Progenitor cell of endocrine pancreas (in vitro differentiated cells): Measurements from ENCODE around the gene SPDL1. TPM values are rescaled to one million over a fixed set of nuclear protein-coding genes. Genes with fewer than 3 reads are reported as not detected.
A peak's percentile ranks its signal among the peaks of the same experiment; 100 is the strongest.

Experiments used
- DNase-seq: peaks from one replicate; pipeline ENCODE4 v3.0.0; 2021; ENCODE audit warnings: low spot score; ENCODE audit not compliant: unreplicated experiment
- H3K27ac Mint-ChIP-seq: 2 replicates; pipeline ENCODE4 v1.8.0; 2021; ENCODE audit warnings: mild to moderate bottlenecking, moderate library complexity, mixed read lengths
- H3K27me3 Mint-ChIP-seq: 2 replicates; pipeline ENCODE4 v1.8.0; 2021; ENCODE audit warnings: mixed read lengths
- H3K36me3 Mint-ChIP-seq: 2 replicates; pipeline ENCODE4 v1.8.0; 2022; ENCODE audit warnings: mixed read lengths; ENCODE audit not compliant: insufficient read depth
- H3K4me1 Mint-ChIP-seq: 2 replicates; pipeline ENCODE4 v1.8.0; 2021; ENCODE audit warnings: low read depth, mixed read lengths
- H3K4me3 Mint-ChIP-seq: 2 replicates; pipeline ENCODE4 v1.8.0; 2021; ENCODE audit warnings: low read depth, mild to moderate bottlenecking, moderate library complexity, mixed read lengths
- H3K9me3 Mint-ChIP-seq: 2 replicates; pipeline ENCODE4 v1.8.0; 2021; ENCODE audit warnings: low read depth, mixed read lengths
- long read RNA-seq: library from polyadenylated mRNA; unstranded; transcript quantifications from one replicate; pipeline ENCODE4 v2.0.0, GENCODE V29; 2020
- total RNA-seq: library from RNA; stranded (reverse); gene quantifications from 2 replicates; pipeline ENCODE4 v1.2.1, GENCODE V29; 2021
- TF ChIP-seq, protein P1 (sequence below): fragments of 200-600 bp; sonication (generic); IDR thresholded peaks from one replicate; pipeline ENCODE4 v1.5.0; 2021; ENCODE audit warnings: antibody characterized with exemption, mild to moderate bottlenecking; ENCODE audit not compliant: unreplicated experiment

SPDL1 gene, protein sequence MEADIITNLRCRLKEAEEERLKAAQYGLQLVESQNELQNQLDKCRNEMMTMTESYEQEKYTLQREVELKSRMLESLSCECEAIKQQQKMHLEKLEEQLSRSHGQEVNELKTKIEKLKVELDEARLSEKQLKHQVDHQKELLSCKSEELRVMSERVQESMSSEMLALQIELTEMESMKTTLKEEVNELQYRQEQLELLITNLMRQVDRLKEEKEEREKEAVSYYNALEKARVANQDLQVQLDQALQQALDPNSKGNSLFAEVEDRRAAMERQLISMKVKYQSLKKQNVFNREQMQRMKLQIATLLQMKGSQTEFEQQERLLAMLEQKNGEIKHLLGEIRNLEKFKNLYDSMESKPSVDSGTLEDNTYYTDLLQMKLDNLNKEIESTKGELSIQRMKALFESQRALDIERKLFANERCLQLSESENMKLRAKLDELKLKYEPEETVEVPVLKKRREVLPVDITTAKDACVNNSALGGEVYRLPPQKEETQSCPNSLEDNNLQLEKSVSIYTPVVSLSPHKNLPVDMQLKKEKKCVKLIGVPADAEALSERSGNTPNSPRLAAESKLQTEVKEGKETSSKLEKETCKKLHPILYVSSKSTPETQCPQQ
- total RNA-seq: 38.1 and 38.3 TPM in 2 replicates
- long read RNA-seq, transcript SPDL1-201 (12 exons, 2,668 nt): major isoform, 67 of 96 reads
- long read RNA-seq, partial matches to known transcripts: 18 of 96 reads
- long read RNA-seq, other reads (novel, unspliced or antisense): 11 of 96 reads

DNA sequence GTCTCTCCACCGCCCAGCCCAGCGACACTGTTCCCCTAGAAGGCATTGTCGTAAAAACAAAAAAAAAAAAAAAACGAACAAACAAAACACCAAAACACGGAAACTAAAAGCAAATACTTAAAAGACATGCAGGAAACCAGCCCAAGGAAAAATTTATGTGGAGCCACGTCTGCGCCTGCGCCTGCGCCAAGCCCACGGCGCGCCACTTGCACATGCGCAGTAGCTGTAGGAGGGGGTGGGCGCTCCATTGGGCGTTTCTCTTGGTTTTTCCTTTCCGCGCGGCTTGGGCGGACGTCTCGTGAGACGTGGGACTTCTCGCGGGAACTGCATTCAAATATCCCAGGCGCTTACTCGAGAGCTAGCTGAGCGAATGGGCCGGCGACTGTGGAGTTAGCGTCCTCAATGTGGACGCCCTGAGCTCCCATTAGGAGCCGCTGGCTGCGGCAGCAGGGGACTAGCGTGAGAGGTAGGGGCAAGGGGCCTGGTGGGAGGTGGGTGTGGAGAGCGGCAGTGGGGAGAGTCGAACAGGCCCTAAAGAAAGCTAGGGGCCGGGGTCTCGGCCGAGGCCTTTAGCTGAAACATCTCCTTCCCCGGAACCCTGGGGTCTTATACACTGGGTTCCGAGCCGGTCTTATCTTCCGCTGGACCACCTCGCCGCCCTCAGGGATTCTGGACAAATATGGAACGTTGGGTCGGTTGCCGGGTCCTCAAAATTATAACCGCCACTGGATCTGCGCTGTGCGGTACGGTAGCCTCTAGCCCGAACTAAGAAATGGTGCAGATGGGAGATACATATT, at the start of gene SPDL1:
SPDL1 (plus strand) TSS at position 350 of the 797 bp plus-strand sequence. CDS start 4,644 bp downstream, outside the sequence.
- Mint-ChIP-seq H3K4me3 (peak within 1 kb of the TSS; percentile 94), H3K36me3 (peaks cover 2% of the 10 kb centered on the region), H3K4me1 (peaks cover 28% of the 10 kb centered on the region), H3K27ac (peak within 1 kb of the TSS; percentile 98), H3K9me3 (no peaks in the 10 kb centered on the region), H3K27me3 (no peaks in the 10 kb centered on the region)
- TF ChIP-seq, protein P1, sequence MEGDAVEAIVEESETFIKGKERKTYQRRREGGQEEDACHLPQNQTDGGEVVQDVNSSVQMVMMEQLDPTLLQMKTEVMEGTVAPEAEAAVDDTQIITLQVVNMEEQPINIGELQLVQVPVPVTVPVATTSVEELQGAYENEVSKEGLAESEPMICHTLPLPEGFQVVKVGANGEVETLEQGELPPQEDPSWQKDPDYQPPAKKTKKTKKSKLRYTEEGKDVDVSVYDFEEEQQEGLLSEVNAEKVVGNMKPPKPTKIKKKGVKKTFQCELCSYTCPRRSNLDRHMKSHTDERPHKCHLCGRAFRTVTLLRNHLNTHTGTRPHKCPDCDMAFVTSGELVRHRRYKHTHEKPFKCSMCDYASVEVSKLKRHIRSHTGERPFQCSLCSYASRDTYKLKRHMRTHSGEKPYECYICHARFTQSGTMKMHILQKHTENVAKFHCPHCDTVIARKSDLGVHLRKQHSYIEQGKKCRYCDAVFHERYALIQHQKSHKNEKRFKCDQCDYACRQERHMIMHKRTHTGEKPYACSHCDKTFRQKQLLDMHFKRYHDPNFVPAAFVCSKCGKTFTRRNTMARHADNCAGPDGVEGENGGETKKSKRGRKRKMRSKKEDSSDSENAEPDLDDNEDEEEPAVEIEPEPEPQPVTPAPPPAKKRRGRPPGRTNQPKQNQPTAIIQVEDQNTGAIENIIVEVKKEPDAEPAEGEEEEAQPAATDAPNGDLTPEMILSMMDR: no peak
- peak; percentile 90 for DNase-seq

DNA sequence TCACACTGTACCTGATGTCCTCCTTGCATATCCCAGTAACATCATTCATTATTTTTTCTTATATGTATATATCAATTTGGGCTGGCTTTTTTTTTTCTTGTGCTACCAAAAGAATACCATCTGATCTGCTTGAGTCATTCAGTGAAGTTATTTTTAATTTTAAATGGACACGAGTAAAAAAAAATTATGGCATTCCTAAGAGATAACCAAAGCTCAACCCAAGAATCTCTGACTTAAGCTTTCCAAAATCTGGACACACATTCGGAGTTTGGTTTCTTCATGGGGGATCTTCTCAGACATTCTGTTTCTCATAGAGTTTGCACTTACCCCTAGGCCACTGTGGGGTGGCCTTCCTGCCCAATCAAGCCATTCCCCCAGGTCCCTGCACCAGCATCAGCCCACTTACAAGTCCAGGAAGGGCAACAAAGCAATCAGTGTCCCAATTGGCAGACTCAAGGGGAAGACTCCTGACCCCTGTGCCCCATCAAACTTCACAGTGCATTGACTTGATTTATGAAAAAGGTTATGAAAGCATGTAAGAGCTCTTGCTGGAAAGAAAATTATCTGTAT, 49.2 kb upstream of the SPDL1 start:
- H3K4me1 Mint-ChIP-seq: peaks cover 1% of the 10 kb centered on the region
- no peaks in the 10 kb centered on the region for H3K36me3 Mint-ChIP-seq
- no peaks in the 10 kb centered on the region for H3K9me3 Mint-ChIP-seq
- H3K27me3 Mint-ChIP-seq: peaks cover 47% of the 10 kb centered on the region
- no peak overlapping the region for H3K4me3 Mint-ChIP-seq
- TF ChIP-seq, protein P1: no peak
- no peak overlapping the region for H3K27ac Mint-ChIP-seq
- no peak for DNase-seq

DNA sequence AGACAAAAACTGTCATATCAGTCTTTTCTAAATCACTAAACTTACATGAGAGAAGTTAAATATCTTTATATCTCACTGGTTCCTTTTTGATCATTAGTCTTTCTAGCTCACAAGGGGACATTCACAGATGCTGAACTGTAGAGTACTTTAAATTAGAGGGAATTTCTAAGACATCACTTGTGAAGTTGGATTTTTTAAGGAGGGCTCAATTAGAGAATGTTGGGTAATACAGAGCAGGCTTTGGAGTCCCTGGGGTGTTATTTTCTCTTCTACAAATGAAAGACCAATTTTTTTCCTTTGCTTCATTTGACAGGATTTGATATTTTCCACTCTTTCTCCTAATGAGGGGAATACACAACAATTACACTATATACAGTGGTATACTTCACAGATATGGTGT, 48.6 kb upstream of the SPDL1 start:
- Mint-ChIP-seq H3K27me3 (peaks cover 42% of the 10 kb centered on the region), H3K4me3 (no peak overlapping the region), H3K36me3 (no peaks in the 10 kb centered on the region), H3K27ac (no peak overlapping the region), H3K4me1 (peaks cover 2% of the 10 kb centered on the region), H3K9me3 (peaks cover under 1% of the 10 kb centered on the region)
- TF ChIP-seq, protein P1: no peak
- no peak for DNase-seq

DNA sequence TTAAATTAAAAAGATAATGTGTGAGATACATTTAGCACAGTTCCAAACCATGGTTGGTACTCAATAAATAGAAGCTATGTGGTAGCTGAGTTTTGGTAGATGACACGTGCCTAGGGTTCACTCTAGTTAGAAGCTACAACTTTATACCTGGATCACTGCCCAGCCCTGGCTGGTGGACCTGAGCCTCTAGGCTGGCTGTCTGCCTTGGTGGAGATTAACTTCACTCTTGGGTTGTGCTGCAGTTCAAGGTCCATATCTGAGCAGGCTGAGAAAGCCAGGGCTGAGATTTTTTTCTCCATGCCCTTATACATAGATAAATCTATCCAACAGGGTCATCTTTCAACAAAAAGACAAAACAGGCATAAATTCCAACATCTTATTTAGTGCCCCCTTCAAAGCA, 44.6 kb upstream of the SPDL1 start:
- Mint-ChIP-seq H3K9me3 (peaks cover 8% of the 10 kb centered on the region), H3K27me3 (peaks cover 23% of the 10 kb centered on the region), H3K4me3 (no peak overlapping the region), H3K4me1 (peaks cover 7% of the 10 kb centered on the region), H3K27ac (no peak overlapping the region), H3K36me3 (no peaks in the 10 kb centered on the region)
- no peak for DNase-seq
- TF ChIP-seq, protein P1: no peak

DNA sequence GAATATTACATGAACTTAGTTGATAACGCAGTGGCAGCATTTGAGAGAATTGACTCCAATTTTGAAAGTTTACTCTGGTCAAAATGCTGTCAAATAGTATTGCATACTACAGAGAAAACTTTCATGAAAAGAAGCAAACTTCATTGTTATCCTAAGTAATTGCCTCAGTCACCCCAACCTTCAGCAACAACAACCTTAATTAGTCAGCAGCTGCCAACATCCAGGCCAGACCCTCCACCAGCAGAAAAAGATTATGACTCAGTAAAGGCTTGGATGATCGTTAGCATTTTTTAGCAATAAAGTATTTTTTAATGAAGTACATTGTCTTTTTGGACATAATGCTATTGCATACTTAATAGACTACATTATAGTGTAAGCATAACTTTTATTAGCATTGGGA, 40.8 kb upstream of the SPDL1 start:
- Mint-ChIP-seq H3K4me1 (peaks cover 14% of the 10 kb centered on the region), H3K36me3 (no peaks in the 10 kb centered on the region), H3K27ac (no peak overlapping the region), H3K9me3 (peaks cover 8% of the 10 kb centered on the region), H3K27me3 (peaks cover 4% of the 10 kb centered on the region), H3K4me3 (no peak overlapping the region)
- no peak for DNase-seq
- TF ChIP-seq, protein P1: no peak
